SK-N-SH treated with all-trans-retinoic acid at 6 μM for 48 hours (cell line): Measurements from ENCODE around the gene FREY1.

Source experiments
- ATAC-seq: fragments of 200-7000 bp; cut with Tn5 transposase; 3 replicates; pipeline ENCODE4 v1.9.1; 2020; ENCODE audit warnings: mild to moderate bottlenecking, moderate library complexity
- ARNTL ChIP-seq: fragments of 450-650 bp; formaldehyde crosslinking; IDR thresholded peaks from 2 replicates; pipeline ENCODE4 v1.5.0; 2020; ENCODE audit warnings: low read depth, mild to moderate bottlenecking, moderate library complexity, borderline replicate concordance
- BACH2 ChIP-seq: fragments of 250-450 bp; sonication (Bioruptor Pico); IDR thresholded peaks from 2 replicates; pipeline ENCODE4 v1.9.0; 2021; ENCODE audit warnings: mild to moderate bottlenecking, borderline replicate concordance
- ESRRG ChIP-seq: fragments of 250-450 bp; sonication (Bioruptor Pico); IDR thresholded peaks from 2 replicates; pipeline ENCODE4 v1.6.1; 2021; ENCODE audit warnings: mild to moderate bottlenecking
- GLIS3 ChIP-seq: fragments of 250-450 bp; sonication (Bioruptor Pico); IDR thresholded peaks from 2 replicates; pipeline ENCODE4 v1.5.0; 2020; ENCODE audit warnings: mild to moderate bottlenecking, moderate library complexity
- ISL1 ChIP-seq: fragments of 250-450 bp; sonication (Bioruptor Pico); IDR thresholded peaks from 2 replicates; pipeline ENCODE4 v2.1.2; 2022; ENCODE audit warnings: mild to moderate bottlenecking, moderate library complexity
- OSR1 ChIP-seq: fragments of 250-450 bp; sonication (Bioruptor Pico); IDR thresholded peaks from 2 replicates; pipeline ENCODE4 v1.8.0; 2022; ENCODE audit warnings: moderate library complexity, mild to moderate bottlenecking, inconsistent platforms
- PPARA ChIP-seq: fragments of 250-450 bp; sonication (Bioruptor Pico); IDR thresholded peaks from 2 replicates; pipeline ENCODE4 v1.5.0; 2020; ENCODE audit warnings: mild to moderate bottlenecking, borderline replicate concordance
- SNAI2 ChIP-seq: fragments of 250-450 bp; sonication (Bioruptor Pico); IDR thresholded peaks from 2 replicates; pipeline ENCODE4 v1.5.0; 2020; ENCODE audit warnings: mild to moderate bottlenecking, moderate library complexity
- TCF4 ChIP-seq: fragments of 250-450 bp; sonication (Bioruptor Pico); IDR thresholded peaks from 2 replicates; pipeline ENCODE4 v1.8.0; 2021; ENCODE audit warnings: mild to moderate bottlenecking, moderate library complexity, borderline replicate concordance
- TOX ChIP-seq: fragments of 250-450 bp; sonication (Bioruptor Pico); IDR thresholded peaks from 2 replicates; pipeline ENCODE4 v1.8.0; 2021; ENCODE audit warnings: mild to moderate bottlenecking, moderate library complexity, borderline replicate concordance
- ZC3H10 ChIP-seq: fragments of 250-450 bp; sonication (Bioruptor Pico); IDR thresholded peaks from 2 replicates; pipeline ENCODE4 v1.5.1; 2021; ENCODE audit warnings: mild to moderate bottlenecking, moderate library complexity
- ZFP3 ChIP-seq: fragments of 250-450 bp; sonication (Bioruptor Pico); IDR thresholded peaks from 2 replicates; pipeline ENCODE4 v1.5.0; 2020; ENCODE audit warnings: mild to moderate bottlenecking, moderate library complexity
- ZFP30 ChIP-seq: fragments of 450-650 bp; formaldehyde crosslinking; IDR thresholded peaks from 2 replicates; pipeline ENCODE4 v1.5.0; 2022; ENCODE audit warnings: mild to moderate bottlenecking, moderate library complexity
- ZNF565 ChIP-seq: fragments of 450-650 bp; formaldehyde crosslinking; conservative IDR thresholded peaks from 2 replicates; pipeline ENCODE4 v1.5.0; 2020; ENCODE audit warnings: low read depth, mild to moderate bottlenecking, moderate library complexity
- ZNF70 ChIP-seq: fragments of 450-650 bp; formaldehyde crosslinking; IDR thresholded peaks from 2 replicates; pipeline ENCODE4 v1.5.0; 2020; ENCODE audit warnings: mild to moderate bottlenecking, moderate library complexity
- ZNF8 ChIP-seq: fragments of 450-650 bp; formaldehyde crosslinking; IDR thresholded peaks from 2 replicates; pipeline ENCODE4 v1.5.0; 2020; ENCODE audit warnings: mild to moderate bottlenecking, moderate library complexity
- TF ChIP-seq, protein P1 (sequence below): fragments of 250-450 bp; sonication (Bioruptor Pico); IDR thresholded peaks from 2 replicates; pipeline ENCODE4 v1.5.0; 2020; ENCODE audit warnings: mild to moderate bottlenecking, moderate library complexity
- TF ChIP-seq, protein P2 (sequence below): fragments of 250-450 bp; sonication (Bioruptor Pico); IDR thresholded peaks from 2 replicates; pipeline ENCODE4 v1.5.1; 2021; ENCODE audit warnings: mild to moderate bottlenecking, moderate library complexity
- TF ChIP-seq, protein P3 (sequence below): fragments of 250-450 bp; sonication (Bioruptor Pico); IDR thresholded peaks from 2 replicates; pipeline ENCODE4 v1.8.0; 2020; ENCODE audit warnings: mild to moderate bottlenecking, moderate library complexity, borderline replicate concordance
- TF ChIP-seq, protein P4 (sequence below): fragments of 250-450 bp; sonication (Bioruptor Pico); IDR thresholded peaks from 2 replicates; pipeline ENCODE4 v1.8.0; 2021; ENCODE audit warnings: low read depth, mild to moderate bottlenecking, moderate library complexity, borderline replicate concordance

FREY1 gene

DNA sequence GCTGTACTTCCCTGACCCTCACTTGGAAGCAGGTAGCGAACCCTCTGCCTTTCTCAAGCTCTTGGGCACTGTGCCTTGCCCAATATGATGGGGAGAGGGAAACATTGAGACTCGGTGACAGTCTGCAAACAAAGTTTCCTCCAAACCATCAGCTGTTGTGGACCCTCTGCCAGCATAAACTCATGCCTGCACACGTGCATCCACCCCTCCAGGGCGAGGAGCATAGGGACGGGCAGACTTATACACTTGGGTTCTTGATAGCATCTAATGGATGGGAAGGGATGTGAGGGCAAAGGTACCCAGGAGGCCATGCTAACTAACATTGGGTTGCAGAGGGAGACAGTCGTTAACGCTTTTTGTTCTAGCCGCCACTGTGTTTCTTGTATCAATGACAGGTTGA, 29.9 kb downstream of the FREY1 start:
- TF ChIP-seq, protein P1, sequence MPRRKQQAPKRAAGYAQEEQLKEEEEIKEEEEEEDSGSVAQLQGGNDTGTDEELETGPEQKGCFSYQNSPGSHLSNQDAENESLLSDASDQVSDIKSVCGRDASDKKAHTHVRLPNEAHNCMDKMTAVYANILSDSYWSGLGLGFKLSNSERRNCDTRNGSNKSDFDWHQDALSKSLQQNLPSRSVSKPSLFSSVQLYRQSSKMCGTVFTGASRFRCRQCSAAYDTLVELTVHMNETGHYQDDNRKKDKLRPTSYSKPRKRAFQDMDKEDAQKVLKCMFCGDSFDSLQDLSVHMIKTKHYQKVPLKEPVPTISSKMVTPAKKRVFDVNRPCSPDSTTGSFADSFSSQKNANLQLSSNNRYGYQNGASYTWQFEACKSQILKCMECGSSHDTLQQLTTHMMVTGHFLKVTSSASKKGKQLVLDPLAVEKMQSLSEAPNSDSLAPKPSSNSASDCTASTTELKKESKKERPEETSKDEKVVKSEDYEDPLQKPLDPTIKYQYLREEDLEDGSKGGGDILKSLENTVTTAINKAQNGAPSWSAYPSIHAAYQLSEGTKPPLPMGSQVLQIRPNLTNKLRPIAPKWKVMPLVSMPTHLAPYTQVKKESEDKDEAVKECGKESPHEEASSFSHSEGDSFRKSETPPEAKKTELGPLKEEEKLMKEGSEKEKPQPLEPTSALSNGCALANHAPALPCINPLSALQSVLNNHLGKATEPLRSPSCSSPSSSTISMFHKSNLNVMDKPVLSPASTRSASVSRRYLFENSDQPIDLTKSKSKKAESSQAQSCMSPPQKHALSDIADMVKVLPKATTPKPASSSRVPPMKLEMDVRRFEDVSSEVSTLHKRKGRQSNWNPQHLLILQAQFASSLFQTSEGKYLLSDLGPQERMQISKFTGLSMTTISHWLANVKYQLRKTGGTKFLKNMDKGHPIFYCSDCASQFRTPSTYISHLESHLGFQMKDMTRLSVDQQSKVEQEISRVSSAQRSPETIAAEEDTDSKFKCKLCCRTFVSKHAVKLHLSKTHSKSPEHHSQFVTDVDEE, result no peak
- TF ChIP-seq ZNF70 (CRISPR knock-in tag) (no peak), ISL1 (CRISPR knock-in tag) (no peak), ARNTL (CRISPR knock-in tag) (no peak), ZFP3 (no peak), ZC3H10 (CRISPR knock-in tag) (no peak), TOX (CRISPR knock-in tag) (no peak), OSR1 (CRISPR knock-in tag) (no peak), PPARA (CRISPR knock-in tag) (no peak), ESRRG (CRISPR knock-in tag) (no peak), ZFP30 (no peak), ZNF8 (no peak)
- TF ChIP-seq, protein P2, sequence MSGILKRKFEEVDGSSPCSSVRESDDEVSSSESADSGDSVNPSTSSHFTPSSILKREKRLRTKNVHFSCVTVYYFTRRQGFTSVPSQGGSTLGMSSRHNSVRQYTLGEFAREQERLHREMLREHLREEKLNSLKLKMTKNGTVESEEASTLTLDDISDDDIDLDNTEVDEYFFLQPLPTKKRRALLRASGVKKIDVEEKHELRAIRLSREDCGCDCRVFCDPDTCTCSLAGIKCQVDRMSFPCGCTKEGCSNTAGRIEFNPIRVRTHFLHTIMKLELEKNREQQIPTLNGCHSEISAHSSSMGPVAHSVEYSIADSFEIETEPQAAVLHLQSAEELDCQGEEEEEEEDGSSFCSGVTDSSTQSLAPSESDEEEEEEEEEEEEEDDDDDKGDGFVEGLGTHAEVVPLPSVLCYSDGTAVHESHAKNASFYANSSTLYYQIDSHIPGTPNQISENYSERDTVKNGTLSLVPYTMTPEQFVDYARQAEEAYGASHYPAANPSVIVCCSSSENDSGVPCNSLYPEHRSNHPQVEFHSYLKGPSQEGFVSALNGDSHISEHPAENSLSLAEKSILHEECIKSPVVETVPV, result no peak
- TF ChIP-seq, protein P3, sequence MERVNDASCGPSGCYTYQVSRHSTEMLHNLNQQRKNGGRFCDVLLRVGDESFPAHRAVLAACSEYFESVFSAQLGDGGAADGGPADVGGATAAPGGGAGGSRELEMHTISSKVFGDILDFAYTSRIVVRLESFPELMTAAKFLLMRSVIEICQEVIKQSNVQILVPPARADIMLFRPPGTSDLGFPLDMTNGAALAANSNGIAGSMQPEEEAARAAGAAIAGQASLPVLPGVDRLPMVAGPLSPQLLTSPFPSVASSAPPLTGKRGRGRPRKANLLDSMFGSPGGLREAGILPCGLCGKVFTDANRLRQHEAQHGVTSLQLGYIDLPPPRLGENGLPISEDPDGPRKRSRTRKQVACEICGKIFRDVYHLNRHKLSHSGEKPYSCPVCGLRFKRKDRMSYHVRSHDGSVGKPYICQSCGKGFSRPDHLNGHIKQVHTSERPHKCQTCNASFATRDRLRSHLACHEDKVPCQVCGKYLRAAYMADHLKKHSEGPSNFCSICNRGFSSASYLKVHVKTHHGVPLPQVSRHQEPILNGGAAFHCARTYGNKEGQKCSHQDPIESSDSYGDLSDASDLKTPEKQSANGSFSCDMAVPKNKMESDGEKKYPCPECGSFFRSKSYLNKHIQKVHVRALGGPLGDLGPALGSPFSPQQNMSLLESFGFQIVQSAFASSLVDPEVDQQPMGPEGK (CRISPR knock-in tag), result no peak
- no peak for ATAC-seq

DNA sequence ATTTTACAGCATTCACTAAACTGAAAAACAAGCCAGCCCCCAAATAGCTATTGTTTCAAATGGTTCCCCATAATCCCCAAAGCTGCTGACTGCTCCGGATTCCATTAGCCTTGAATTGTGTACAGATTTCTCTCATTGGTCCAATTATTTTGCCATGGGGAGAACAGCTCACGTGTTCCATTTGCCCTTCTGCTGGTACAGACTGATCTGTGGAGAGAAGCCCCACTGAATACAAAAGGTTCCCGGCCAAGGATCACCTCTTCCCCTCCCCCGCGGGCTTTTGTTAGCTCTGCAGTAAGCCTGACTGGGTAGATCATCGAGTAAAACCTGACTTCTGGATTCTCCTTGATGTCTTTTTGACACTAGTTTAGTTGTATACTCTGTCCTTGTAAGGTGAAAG, 30.7 kb downstream of the FREY1 start:
- no peak for TF ChIP-seq ZNF565 (CRISPR knock-in tag)
- TF ChIP-seq, protein P2, result no peak
- no peak for TF ChIP-seq GLIS3 (CRISPR knock-in tag)
- no peak for TF ChIP-seq ZNF70 (CRISPR knock-in tag)
- no peak for TF ChIP-seq OSR1 (CRISPR knock-in tag)
- ATAC-seq, result no peak

DNA sequence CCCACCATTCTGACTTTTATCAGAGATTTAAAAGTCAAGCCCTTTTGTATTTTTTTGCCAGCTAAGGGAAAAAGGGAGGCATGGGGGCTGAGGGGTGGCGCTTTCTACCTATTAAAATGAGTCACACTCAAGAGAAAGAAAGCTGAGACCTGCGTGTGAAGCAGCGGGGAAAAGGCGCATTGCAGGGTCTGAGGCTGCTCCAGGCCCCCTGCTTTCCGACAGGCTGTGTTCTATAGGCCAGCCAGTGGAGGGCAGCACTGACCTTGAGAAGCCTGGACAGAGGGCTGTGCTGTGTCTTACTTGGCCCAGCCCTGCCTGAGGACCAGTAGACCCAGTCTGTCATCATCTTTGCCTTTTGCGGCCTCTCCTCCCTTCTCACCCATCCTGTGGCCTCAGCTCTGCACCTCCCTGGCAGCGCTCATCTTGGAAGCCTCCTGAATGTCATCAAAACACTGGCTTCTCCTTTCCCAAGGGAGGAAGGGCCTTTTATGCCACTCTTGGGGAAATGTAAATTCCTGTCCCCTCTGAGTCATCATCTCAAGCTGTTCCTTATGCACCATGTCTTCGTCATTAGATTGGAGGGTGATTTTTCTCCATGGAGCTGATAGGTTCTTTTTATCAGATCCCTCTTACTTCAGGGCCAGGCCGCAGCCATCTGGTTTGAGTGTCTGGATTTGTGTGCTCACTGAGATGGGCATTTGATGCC, 34.3 kb downstream of the FREY1 start:
- TF ChIP-seq ZFP30 (no peak), TCF4 (CRISPR knock-in tag) (peak; percentile 48; the same call in 1 of the 2 replicates), ZFP3 (peak; percentile 41; the same call in 1 of the 2 replicates)
- TF ChIP-seq, protein P1, result 0 out of 2 replicates have a peak, but pooled peaks have one; percentile 29
- ATAC-seq, result peak; percentile 99

DNA sequence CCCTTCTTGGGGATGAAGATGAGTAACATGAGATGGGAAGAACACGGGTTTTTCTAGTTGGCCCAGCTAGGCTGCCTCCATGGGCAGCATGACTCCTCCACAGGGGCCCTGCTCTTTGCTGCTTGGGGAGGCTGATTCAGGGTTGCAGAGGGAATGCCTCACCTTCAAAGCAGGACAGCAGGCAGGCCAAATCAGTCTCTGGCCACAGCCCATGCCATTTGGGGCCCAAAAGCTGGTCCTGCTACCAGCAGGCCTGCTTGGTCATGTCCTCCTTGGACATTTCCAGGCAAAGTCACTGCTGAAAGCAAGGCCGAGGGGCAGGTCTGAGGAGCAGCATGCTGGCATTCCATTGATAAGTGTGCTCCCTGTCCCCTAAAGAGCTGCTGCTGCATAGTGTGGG, 35.4 kb downstream of the FREY1 start:
- ATAC-seq, result no peak
- TF ChIP-seq ZFP30 (no peak), ZNF70 (CRISPR knock-in tag) (no peak), ARNTL (CRISPR knock-in tag) (no peak), ZFP3 (no peak), GLIS3 (CRISPR knock-in tag) (no peak), ZNF565 (CRISPR knock-in tag) (no peak), ZC3H10 (CRISPR knock-in tag) (no peak), BACH2 (no peak), TOX (CRISPR knock-in tag) (no peak), ESRRG (CRISPR knock-in tag) (no peak), SNAI2 (CRISPR knock-in tag) (no peak)
- TF ChIP-seq, protein P4, sequence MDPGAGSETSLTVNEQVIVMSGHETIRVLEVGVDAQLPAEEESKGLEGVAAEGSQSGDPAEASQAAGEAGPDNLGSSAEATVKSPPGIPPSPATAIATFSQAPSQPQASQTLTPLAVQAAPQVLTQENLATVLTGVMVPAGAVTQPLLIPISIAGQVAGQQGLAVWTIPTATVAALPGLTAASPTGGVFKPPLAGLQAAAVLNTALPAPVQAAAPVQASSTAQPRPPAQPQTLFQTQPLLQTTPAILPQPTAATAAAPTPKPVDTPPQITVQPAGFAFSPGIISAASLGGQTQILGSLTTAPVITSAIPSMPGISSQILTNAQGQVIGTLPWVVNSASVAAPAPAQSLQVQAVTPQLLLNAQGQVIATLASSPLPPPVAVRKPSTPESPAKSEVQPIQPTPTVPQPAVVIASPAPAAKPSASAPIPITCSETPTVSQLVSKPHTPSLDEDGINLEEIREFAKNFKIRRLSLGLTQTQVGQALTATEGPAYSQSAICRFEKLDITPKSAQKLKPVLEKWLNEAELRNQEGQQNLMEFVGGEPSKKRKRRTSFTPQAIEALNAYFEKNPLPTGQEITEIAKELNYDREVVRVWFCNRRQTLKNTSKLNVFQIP (CRISPR knock-in tag), result no peak
- TF ChIP-seq, protein P2, result no peak
